Measurements from ENCODE around the gene PPP4R3A.

DNA sequence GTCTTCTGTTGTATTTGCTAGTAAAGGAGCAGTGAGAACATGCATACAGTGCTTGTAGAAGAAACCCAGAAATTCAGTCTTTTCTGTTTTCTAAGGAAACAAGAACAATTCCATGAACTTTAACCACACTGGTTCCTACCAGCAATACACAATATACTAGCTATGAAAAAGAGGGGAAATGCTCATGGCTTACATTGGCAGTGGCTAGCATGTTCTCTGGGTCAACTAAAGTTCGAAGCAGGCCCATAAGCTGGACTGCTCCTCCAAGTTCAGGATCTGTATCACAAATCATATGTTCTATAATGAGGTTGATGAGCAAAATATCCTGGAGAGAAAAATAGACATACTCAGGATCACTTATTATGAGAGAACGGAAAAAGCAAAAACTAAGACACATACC, 37.1 kb downstream of the PPP4R3A start:
- TF ChIP-seq, protein P1, sequence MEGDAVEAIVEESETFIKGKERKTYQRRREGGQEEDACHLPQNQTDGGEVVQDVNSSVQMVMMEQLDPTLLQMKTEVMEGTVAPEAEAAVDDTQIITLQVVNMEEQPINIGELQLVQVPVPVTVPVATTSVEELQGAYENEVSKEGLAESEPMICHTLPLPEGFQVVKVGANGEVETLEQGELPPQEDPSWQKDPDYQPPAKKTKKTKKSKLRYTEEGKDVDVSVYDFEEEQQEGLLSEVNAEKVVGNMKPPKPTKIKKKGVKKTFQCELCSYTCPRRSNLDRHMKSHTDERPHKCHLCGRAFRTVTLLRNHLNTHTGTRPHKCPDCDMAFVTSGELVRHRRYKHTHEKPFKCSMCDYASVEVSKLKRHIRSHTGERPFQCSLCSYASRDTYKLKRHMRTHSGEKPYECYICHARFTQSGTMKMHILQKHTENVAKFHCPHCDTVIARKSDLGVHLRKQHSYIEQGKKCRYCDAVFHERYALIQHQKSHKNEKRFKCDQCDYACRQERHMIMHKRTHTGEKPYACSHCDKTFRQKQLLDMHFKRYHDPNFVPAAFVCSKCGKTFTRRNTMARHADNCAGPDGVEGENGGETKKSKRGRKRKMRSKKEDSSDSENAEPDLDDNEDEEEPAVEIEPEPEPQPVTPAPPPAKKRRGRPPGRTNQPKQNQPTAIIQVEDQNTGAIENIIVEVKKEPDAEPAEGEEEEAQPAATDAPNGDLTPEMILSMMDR (conservative IDR thresholded peaks at IDR 0.05; ENCODE audit: low read depth, low read length): no peak
- no peak for TF ChIP-seq POLR2A (IDR thresholded peaks at IDR 0.05; ENCODE audit: low read depth, low read length)
- no peak for TF ChIP-seq RFX5 (IDR thresholded peaks at IDR 0.05; ENCODE audit: low read depth, low read length)
- TF ChIP-seq MAFK (IDR thresholded peaks at IDR 0.05; ENCODE audit: low read depth, low read length): no peak
- TF ChIP-seq, protein P2, sequence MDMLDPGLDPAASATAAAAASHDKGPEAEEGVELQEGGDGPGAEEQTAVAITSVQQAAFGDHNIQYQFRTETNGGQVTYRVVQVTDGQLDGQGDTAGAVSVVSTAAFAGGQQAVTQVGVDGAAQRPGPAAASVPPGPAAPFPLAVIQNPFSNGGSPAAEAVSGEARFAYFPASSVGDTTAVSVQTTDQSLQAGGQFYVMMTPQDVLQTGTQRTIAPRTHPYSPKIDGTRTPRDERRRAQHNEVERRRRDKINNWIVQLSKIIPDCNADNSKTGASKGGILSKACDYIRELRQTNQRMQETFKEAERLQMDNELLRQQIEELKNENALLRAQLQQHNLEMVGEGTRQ (IDR thresholded peaks at IDR 0.05; ENCODE audit: low read depth, low read length): no peak
- TF ChIP-seq SMC3 (IDR thresholded peaks at IDR 0.05; ENCODE audit: low read depth, low read length): no peak
- no peak for TF ChIP-seq MXI1 (IDR thresholded peaks at IDR 0.05; ENCODE audit: borderline replicate concordance, low read depth, low read length)
- TF ChIP-seq FOS (IDR thresholded peaks at IDR 0.05; ENCODE audit: low read depth, low read length): no peak
- no peak for TF ChIP-seq CEBPB (IDR thresholded peaks at IDR 0.05; ENCODE audit: low read depth, low read length)
- no peak for TF ChIP-seq BHLHE40 (IDR thresholded peaks at IDR 0.05; ENCODE audit: low read depth, low read length)

Measured in IMR-90 (cell line).